ENCODE results near the gene CCBE1. TPM values are rescaled to one million over a fixed set of nuclear protein-coding genes. Genes with fewer than 3 reads are reported as not detected.

CCBE1 gene
- total RNA-seq, 4 donors from 2014 or later = 2.2 to 7.7 (median 4.1) TPM

DNA sequence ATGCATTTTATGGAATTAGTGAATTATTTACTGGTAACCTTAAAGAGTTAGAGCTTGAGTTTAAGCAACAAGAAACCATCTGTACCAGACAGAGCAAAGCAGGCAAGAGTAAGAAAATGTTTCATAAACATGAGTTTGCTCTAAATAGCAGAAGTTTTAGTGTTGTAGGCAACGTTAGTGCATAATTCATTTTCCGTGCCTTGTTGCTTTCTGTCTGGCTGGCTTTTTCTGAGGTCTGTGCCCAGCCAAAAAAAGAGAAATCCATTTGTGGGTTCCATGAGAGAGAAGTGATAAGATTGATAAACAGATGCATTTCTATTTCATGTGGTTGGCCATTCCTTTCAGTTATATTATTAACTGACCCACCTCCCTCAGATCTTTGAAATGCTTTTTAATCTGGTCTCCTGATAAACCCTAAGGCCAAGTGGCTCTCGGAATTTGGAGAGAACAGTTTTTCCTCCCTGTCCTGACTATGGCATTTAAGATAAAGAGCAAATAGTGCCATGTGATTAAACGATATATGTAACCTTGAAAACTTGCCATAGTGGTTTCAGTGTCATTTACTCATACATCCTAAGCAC, 198.6 kb downstream of the CCBE1 start:
- ATAC-seq = no peak
- Histone ChIP-seq H3K4me1 (peaks cover 0 to 17% (median 11%) of the 10 kb centered on the region in 3 donors), H3K27ac (no peak overlapping the region), H3K27me3 (no peaks in the 10 kb centered on the region), H3K4me3 (no peak overlapping the region), H3K36me3 (no peaks in the 10 kb centered on the region), H3K9me3 (no peaks in the 10 kb centered on the region)
- 68 to 78% methylated on average over 4 of the region's 4 CpGs for whole genome bisulfite sequencing, 2 donors (ENCODE audit: low coverage in 1 of 2)
- TF ChIP-seq, protein P1, sequence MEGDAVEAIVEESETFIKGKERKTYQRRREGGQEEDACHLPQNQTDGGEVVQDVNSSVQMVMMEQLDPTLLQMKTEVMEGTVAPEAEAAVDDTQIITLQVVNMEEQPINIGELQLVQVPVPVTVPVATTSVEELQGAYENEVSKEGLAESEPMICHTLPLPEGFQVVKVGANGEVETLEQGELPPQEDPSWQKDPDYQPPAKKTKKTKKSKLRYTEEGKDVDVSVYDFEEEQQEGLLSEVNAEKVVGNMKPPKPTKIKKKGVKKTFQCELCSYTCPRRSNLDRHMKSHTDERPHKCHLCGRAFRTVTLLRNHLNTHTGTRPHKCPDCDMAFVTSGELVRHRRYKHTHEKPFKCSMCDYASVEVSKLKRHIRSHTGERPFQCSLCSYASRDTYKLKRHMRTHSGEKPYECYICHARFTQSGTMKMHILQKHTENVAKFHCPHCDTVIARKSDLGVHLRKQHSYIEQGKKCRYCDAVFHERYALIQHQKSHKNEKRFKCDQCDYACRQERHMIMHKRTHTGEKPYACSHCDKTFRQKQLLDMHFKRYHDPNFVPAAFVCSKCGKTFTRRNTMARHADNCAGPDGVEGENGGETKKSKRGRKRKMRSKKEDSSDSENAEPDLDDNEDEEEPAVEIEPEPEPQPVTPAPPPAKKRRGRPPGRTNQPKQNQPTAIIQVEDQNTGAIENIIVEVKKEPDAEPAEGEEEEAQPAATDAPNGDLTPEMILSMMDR (IDR thresholded peaks at IDR 0.05) = no peak
- TF ChIP-seq EP300 (IDR thresholded peaks at IDR 0.05) (no peak), POLR2A (IDR thresholded peaks at IDR 0.05) (no peak), POLR2AphosphoS5 (IDR thresholded peaks at IDR 0.05) (no peak)

DNA sequence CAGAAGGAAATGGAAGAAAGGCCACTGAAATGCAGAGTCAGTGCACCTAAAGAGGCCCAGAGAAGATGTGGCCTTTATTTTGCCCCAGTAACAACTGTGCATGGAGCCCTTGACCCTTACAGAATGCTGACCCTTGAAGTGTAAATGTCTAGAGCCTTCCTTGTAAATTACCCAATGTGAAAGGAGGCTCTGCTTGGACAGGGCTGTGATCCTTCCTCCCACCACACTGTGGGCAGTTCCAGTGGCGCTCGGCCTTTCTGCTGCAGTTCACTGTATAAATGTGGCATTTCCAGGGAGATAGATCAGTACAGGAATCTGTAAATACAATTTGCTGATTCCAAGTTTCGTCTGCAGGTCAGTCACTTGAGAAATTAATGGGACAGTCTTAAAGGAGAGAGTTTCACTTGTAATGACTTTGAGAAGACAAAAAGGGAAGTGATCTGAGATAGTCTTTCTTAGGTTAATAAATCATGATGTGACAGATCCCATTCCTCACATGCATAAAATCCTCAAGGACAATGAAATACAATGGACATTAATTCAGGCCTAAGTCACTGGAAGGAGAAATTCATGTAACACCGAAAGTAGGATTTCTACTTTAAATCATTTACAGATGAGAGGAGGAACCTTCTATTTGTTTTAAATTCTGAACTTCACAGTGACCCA, 204.3 kb downstream of the CCBE1 start:
- H3K4me1 ChIP-seq = no peaks in the 10 kb centered on the region
- H3K27ac ChIP-seq = no peak overlapping the region
- no peak for TF ChIP-seq EP300 (IDR thresholded peaks at IDR 0.05)
- no peak for TF ChIP-seq POLR2A (IDR thresholded peaks at IDR 0.05)
- TF ChIP-seq POLR2AphosphoS5 (IDR thresholded peaks at IDR 0.05) = no peak
- TF ChIP-seq, protein P1 (IDR thresholded peaks at IDR 0.05) = no peak
- whole genome bisulfite sequencing, 2 donors (ENCODE audit: low coverage in 1 of 2) = 77 to 100% methylated on average over 1 to 2 of the region's 4 CpGs
- H3K27me3 ChIP-seq = no peaks in the 10 kb centered on the region
- no peak overlapping the region for H3K4me3 ChIP-seq
- no peaks in the 10 kb centered on the region for H3K36me3 ChIP-seq
- H3K9me3 ChIP-seq = no peaks in the 10 kb centered on the region
- no peak for ATAC-seq

DNA sequence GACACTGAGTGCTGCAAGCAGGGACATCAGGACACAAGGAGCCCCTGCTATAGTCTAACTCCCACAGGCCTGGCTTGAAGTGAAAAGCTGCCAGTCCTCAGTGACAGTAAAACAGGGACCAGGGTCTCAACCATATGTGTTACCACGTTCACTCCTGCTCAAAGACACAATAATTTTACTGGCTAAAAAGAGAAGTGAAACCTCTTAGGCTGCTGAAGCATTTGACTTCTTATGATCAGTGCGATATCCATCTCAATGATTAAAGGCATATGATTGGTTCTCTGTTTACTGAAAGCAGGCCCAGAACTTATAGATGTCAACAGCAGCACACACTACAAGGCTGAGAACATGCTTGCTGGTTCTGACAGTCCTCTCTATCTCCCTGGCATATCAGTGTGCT, 208.3 kb downstream of the CCBE1 start:
- Histone ChIP-seq H3K27ac (no peak overlapping the region), H3K4me1 (no peaks in the 10 kb centered on the region), H3K27me3 (no peaks in the 10 kb centered on the region), H3K4me3 (no peak overlapping the region), H3K9me3 (no peaks in the 10 kb centered on the region), H3K36me3 (no peaks in the 10 kb centered on the region)
- no peak for ATAC-seq
- TF ChIP-seq POLR2AphosphoS5 (IDR thresholded peaks at IDR 0.05) (no peak), EP300 (IDR thresholded peaks at IDR 0.05) (no peak), POLR2A (IDR thresholded peaks at IDR 0.05) (no peak)
- TF ChIP-seq, protein P1 (IDR thresholded peaks at IDR 0.05) = no peak
- WGBS, 2 donors (ENCODE audit: low coverage in 1 of 2) = 86 to 100% methylated on average over 1 to 2 of the region's 2 CpGs

DNA sequence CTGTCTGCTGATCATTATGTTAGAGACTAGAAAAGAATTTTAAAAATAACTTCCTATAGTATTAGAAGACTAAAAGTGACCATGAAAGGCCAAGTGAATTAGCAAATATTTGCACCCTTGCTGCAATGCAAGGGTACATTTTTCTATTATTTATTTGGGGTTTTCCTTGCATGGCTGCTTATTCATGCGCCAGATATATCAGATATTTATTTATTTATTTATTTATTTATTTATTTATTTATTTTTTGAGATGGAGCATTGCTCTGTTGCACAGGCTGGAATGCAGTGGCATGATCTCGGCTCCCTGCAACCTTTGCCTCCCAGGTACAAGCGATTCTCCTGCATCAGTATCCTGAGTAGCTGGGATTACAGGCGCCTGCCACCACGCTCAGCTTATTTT, 211.8 kb downstream of the CCBE1 start:
- TF ChIP-seq, protein P1 (IDR thresholded peaks at IDR 0.05) = no peak
- TF ChIP-seq EP300 (IDR thresholded peaks at IDR 0.05) (no peak), POLR2A (IDR thresholded peaks at IDR 0.05) (no peak), POLR2AphosphoS5 (IDR thresholded peaks at IDR 0.05) (no peak)
- 81 to 92% methylated on average over 2 to 5 of the region's 5 CpGs for WGBS, 2 donors (ENCODE audit: low coverage in 1 of 2)
- Histone ChIP-seq H3K9me3 (no peaks in the 10 kb centered on the region), H3K27ac (no peak overlapping the region), H3K4me3 (no peak overlapping the region), H3K27me3 (no peaks in the 10 kb centered on the region), H3K36me3 (no peaks in the 10 kb centered on the region), H3K4me1 (no peaks in the 10 kb centered on the region)
- no peak for ATAC-seq
